Measurements from ENCODE around the gene SUSD6.
"Not testable (repeated sequence)": the region's sequence is repeated elsewhere in the genome, so short reads cannot be mapped to it uniquely, and the experiment has no call there.

Gene SUSD6

GRCh38 chr14:69599431-69599830 is 12.0 kb upstream of the SUSD6 start:
- not testable (repeated sequence) for H3K27ac ChIP-seq (replicated peaks; ENCODE audit: low read length); H3K18ac ChIP-seq (ENCODE audit: low read length); DNase-seq (ENCODE audit: low spot score); H3K79me1 ChIP-seq (ENCODE audit: low read depth, low read length); H2BK5ac ChIP-seq (ENCODE audit: low read length); H2AK5ac ChIP-seq (ENCODE audit: low read depth, low read length); H3K9ac ChIP-seq (ENCODE audit: low read depth, low read length, poor library complexity); H3K14ac ChIP-seq (ENCODE audit: low read length); H2BK15ac ChIP-seq (ENCODE audit: low read length); H3K4ac ChIP-seq (ENCODE audit: low read length); H3K4me3 ChIP-seq (ENCODE audit: low read length in 2 of 2); H4K8ac ChIP-seq (ENCODE audit: low read depth, low read length); H3K4me1 ChIP-seq (ENCODE audit: control insufficient read depth in 2 of 2, insufficient read depth in 1 of 2, low read depth in 1 of 2, low read length in 2 of 2); H2BK12ac ChIP-seq (ENCODE audit: low read length); H3K23ac ChIP-seq (ENCODE audit: low read depth, low read length, poor library complexity); H3K36me3 ChIP-seq (replicated peaks in 1 of 2; ENCODE audit: control insufficient read depth in 2 of 2, insufficient read depth in 2 of 2, low read length in 2 of 2); H4K91ac ChIP-seq (ENCODE audit: low read depth, low read length, poor library complexity); H3K4me2 ChIP-seq (ENCODE audit: insufficient read depth, low read length, poor library complexity, severe bottlenecking); H2BK120ac ChIP-seq (ENCODE audit: low read depth, low read length); H3K27me3 ChIP-seq (ENCODE audit: control insufficient read depth in 3 of 3, insufficient read depth in 3 of 3, low read depth in 1 of 3, low read length in 3 of 3); H3K9me3 ChIP-seq (replicated peaks in 1 of 2; ENCODE audit: control insufficient read depth in 2 of 2, insufficient read depth in 1 of 2, low read depth in 1 of 2, low read length in 2 of 2); H2AFZ ChIP-seq (ENCODE audit: low read length)
- WGBS, 2 donors (ENCODE audit: extremely low coverage in 2 of 2, insufficient read length in 2 of 2, insufficient replicate concordance in 1 of 2) = no CpG with 5 or more reads among the region's 5 CpGs

- Histone ChIP-seq H3K9me3 (replicated peaks in 1 of 2; ENCODE audit: control insufficient read depth in 2 of 2, insufficient read depth in 1 of 2, low read depth in 1 of 2, low read length in 2 of 2) (no peaks in the 10 kb centered on the region), H3K23ac (ENCODE audit: low read depth, low read length, poor library complexity) (peak overlapping the region; percentile 73), H3K14ac (ENCODE audit: low read length) (no peak overlapping the region), H3K18ac (ENCODE audit: low read length) (peak overlapping the region; percentile 44), H4K91ac (ENCODE audit: low read depth, low read length, poor library complexity) (no peak overlapping the region), H3K27me3 (ENCODE audit: control insufficient read depth in 3 of 3, insufficient read depth in 3 of 3, low read depth in 1 of 3, low read length in 3 of 3) (no peaks in the 10 kb centered on the region), H3K9ac (ENCODE audit: low read depth, low read length, poor library complexity) (no peak overlapping the region), H3K36me3 (replicated peaks in 1 of 2; ENCODE audit: control insufficient read depth in 2 of 2, insufficient read depth in 2 of 2, low read length in 2 of 2) (no peaks in the 10 kb centered on the region), H3K27ac (replicated peaks; ENCODE audit: low read length) (no peak overlapping the region), H4K8ac (ENCODE audit: low read depth, low read length) (no peak overlapping the region), H3K4me2 (ENCODE audit: insufficient read depth, low read length, poor library complexity, severe bottlenecking) (no peak overlapping the region), H2BK120ac (ENCODE audit: low read depth, low read length) (no peak overlapping the region), H3K79me1 (ENCODE audit: low read depth, low read length) (no peaks in the 10 kb centered on the region), H2BK12ac (ENCODE audit: low read length) (no peak overlapping the region), H2BK5ac (ENCODE audit: low read length) (peak overlapping the region; percentile 10), H3K4ac (ENCODE audit: low read length) (no peak overlapping the region), H2AK5ac (ENCODE audit: low read depth, low read length) (peak overlapping the region; percentile 1), H3K4me1 (ENCODE audit: control insufficient read depth in 2 of 2, insufficient read depth in 1 of 2, low read depth in 1 of 2, low read length in 2 of 2) (peaks cover 2 to 3% of the 10 kb centered on the region in 2 donors), H3K4me3 (ENCODE audit: low read length in 2 of 2) (no peak overlapping the region), H2BK15ac (ENCODE audit: low read length) (no peak overlapping the region), H2AFZ (ENCODE audit: low read length) (peak overlapping the region; percentile 8)
- WGBS, 2 donors (ENCODE audit: extremely low coverage in 2 of 2, insufficient read length in 2 of 2, insufficient replicate concordance in 1 of 2) = no CpG with 5 or more reads among the region's 3 CpGs
- no peak for DNase-seq (ENCODE audit: low spot score)
Observed at GRCh38 chr14:69600304-69600891, 11.0 kb upstream of the SUSD6 start.

GRCh38 chr14:69605738-69606137 is 5.7 kb upstream of the SUSD6 start:
- H3K9ac ChIP-seq (ENCODE audit: low read depth, low read length, poor library complexity) = no peak overlapping the region
- H3K4ac ChIP-seq (ENCODE audit: low read length) = no peak overlapping the region
- no peak overlapping the region for H2AFZ ChIP-seq (ENCODE audit: low read length)
- H3K4me3 ChIP-seq (ENCODE audit: low read length in 2 of 2) = no peak overlapping the region
- H2BK15ac ChIP-seq (ENCODE audit: low read length) = no peak overlapping the region
- H3K14ac ChIP-seq (ENCODE audit: low read length) = no peak overlapping the region
- no peaks in the 10 kb centered on the region for H3K27me3 ChIP-seq (ENCODE audit: control insufficient read depth in 3 of 3, insufficient read depth in 3 of 3, low read depth in 1 of 3, low read length in 3 of 3)
- H3K27ac ChIP-seq (replicated peaks; ENCODE audit: low read length) = peak overlapping the region; percentile 13
- peak overlapping the region; percentile 30 for H2AK5ac ChIP-seq (ENCODE audit: low read depth, low read length)
- H2BK5ac ChIP-seq (ENCODE audit: low read length) = no peak overlapping the region
- no peak overlapping the region for H2BK12ac ChIP-seq (ENCODE audit: low read length)
- H3K79me1 ChIP-seq (ENCODE audit: low read depth, low read length) = no peaks in the 10 kb centered on the region
- peaks cover 20 to 32% of the 10 kb centered on the region in 2 donors for H3K4me1 ChIP-seq (ENCODE audit: control insufficient read depth in 2 of 2, insufficient read depth in 1 of 2, low read depth in 1 of 2, low read length in 2 of 2)
- H3K4me2 ChIP-seq (ENCODE audit: insufficient read depth, low read length, poor library complexity, severe bottlenecking) = no peak overlapping the region
- DNase-seq (ENCODE audit: low spot score) = no peak
- H4K8ac ChIP-seq (ENCODE audit: low read depth, low read length) = no peak overlapping the region
- no peak overlapping the region for H2BK120ac ChIP-seq (ENCODE audit: low read depth, low read length)
- no peak overlapping the region for H4K91ac ChIP-seq (ENCODE audit: low read depth, low read length, poor library complexity)
- H3K23ac ChIP-seq (ENCODE audit: low read depth, low read length, poor library complexity) = no peak overlapping the region
- H3K36me3 ChIP-seq (replicated peaks in 1 of 2; ENCODE audit: control insufficient read depth in 2 of 2, insufficient read depth in 2 of 2, low read length in 2 of 2) = no peaks in the 10 kb centered on the region
- peak overlapping the region; percentile 32 for H3K18ac ChIP-seq (ENCODE audit: low read length)
- no peaks in the 10 kb centered on the region for H3K9me3 ChIP-seq (replicated peaks in 1 of 2; ENCODE audit: control insufficient read depth in 2 of 2, insufficient read depth in 1 of 2, low read depth in 1 of 2, low read length in 2 of 2)

GRCh38 chr14:69606258-69607184 is 4.9 kb upstream of the SUSD6 start:
- Histone ChIP-seq H3K4me3 (ENCODE audit: low read length in 2 of 2) (no peak overlapping the region), H4K91ac (ENCODE audit: low read depth, low read length, poor library complexity) (no peak overlapping the region), H3K36me3 (replicated peaks in 1 of 2; ENCODE audit: control insufficient read depth in 2 of 2, insufficient read depth in 2 of 2, low read length in 2 of 2) (no peaks in the 10 kb centered on the region), H4K8ac (ENCODE audit: low read depth, low read length) (no peak overlapping the region), H2AFZ (ENCODE audit: low read length) (no peak overlapping the region), H3K4me1 (ENCODE audit: control insufficient read depth in 2 of 2, insufficient read depth in 1 of 2, low read depth in 1 of 2, low read length in 2 of 2) (peaks cover 20 to 33% of the 10 kb centered on the region in 2 donors), H3K27ac (replicated peaks; ENCODE audit: low read length) (peak overlapping the region; percentile 49), H2BK5ac (ENCODE audit: low read length) (no peak overlapping the region), H3K9me3 (replicated peaks in 1 of 2; ENCODE audit: control insufficient read depth in 2 of 2, insufficient read depth in 1 of 2, low read depth in 1 of 2, low read length in 2 of 2) (no peaks in the 10 kb centered on the region), H3K23ac (ENCODE audit: low read depth, low read length, poor library complexity) (no peak overlapping the region), H2BK12ac (ENCODE audit: low read length) (no peak overlapping the region), H3K79me1 (ENCODE audit: low read depth, low read length) (no peaks in the 10 kb centered on the region), H3K27me3 (ENCODE audit: control insufficient read depth in 3 of 3, insufficient read depth in 3 of 3, low read depth in 1 of 3, low read length in 3 of 3) (no peaks in the 10 kb centered on the region), H3K14ac (ENCODE audit: low read length) (no peak overlapping the region), H2AK5ac (ENCODE audit: low read depth, low read length) (no peak overlapping the region), H2BK120ac (ENCODE audit: low read depth, low read length) (no peak overlapping the region), H3K18ac (ENCODE audit: low read length) (no peak overlapping the region), H2BK15ac (ENCODE audit: low read length) (no peak overlapping the region), H3K4me2 (ENCODE audit: insufficient read depth, low read length, poor library complexity, severe bottlenecking) (no peak overlapping the region), H3K9ac (ENCODE audit: low read depth, low read length, poor library complexity) (no peak overlapping the region), H3K4ac (ENCODE audit: low read length) (no peak overlapping the region)
- no CpG with 5 or more reads among the region's 5 CpGs for WGBS, 2 donors (ENCODE audit: extremely low coverage in 2 of 2, insufficient read length in 2 of 2, insufficient replicate concordance in 1 of 2)
- DNase-seq (ENCODE audit: low spot score) = peak; percentile 50
